HepG2 (cell line): ENCODE data around the gene CEP55. TPM values are rescaled to one million over a fixed set of nuclear protein-coding genes. Genes with fewer than 3 reads are reported as not detected.
"Not testable (repeated sequence)": the region's sequence is repeated elsewhere in the genome, so short reads cannot be mapped to it uniquely, and the experiment has no call there.

Source experiments
- ATAC-seq: fragments of 200-7000 bp; cut with Tn5 transposase; 3 replicates; pipeline ENCODE4 v1.9.1; 2020; ENCODE audit warnings: mild to moderate bottlenecking, moderate library complexity
- BruUV-seq: library from RNA; stranded (reverse); fragments of 400-500 nt; replicated peaks from 2 replicates; lab custom pipeline; 2021; lab: Mats Ljungman, UMichigan
- CTCF ChIA-PET: fragments of 300-600 bp; formaldehyde crosslinking; extraction: SDS; loops from one replicate; lab custom pipeline; 2021; ENCODE audit warnings: low total read pairs, inconsistent platforms, low intra/inter-chr PET ratio; lab: Yijun Ruan, JAX
- POLR2A ChIA-PET: fragments of 350-600 bp; sonication (Branson Sonifier 250); formaldehyde crosslinking; loops from one replicate; lab custom pipeline; 2020; ENCODE audit warnings: antibody characterized with exemption, inconsistent platforms; lab: Yijun Ruan, JAX
- DNase-seq: peaks from one replicate; pipeline ENCODE4 v3.0.0-alpha.2; 2015; ENCODE audit warnings: low spot score
- FAIRE-seq: peaks from 3 replicates; lab custom pipeline; 2011; peaks lifted over from hg19 to GRCh38; lab: Jason Lieb, UNC
- H2AFZ ChIP-seq: one replicate; pipeline ENCODE4 v1.6.1; 2011; ENCODE audit warnings: low read length, inconsistent platforms
- H3K27ac ChIP-seq: fragments of 300-600 bp; 3 replicates; pipeline ENCODE4 v1.8.0; 2011; ENCODE audit warnings: mixed run types, mild to moderate bottlenecking, mixed read lengths, low read length, inconsistent platforms; ENCODE audit not compliant: insufficient read depth; ENCODE audit errors: extremely low read length
- H3K27me3 ChIP-seq, 2 experiments: fragments of 200-600 bp in 1 of 2; 2 replicates in 1 of 2; 3 replicates in 1 of 2; pipeline versions ENCODE4 v1.6.0 to v1.8.0; 2011; ENCODE audit warnings: low read length in 2 of 2, mild to moderate bottlenecking in 2 of 2, moderate library complexity in 2 of 2, inconsistent platforms in 1 of 2; ENCODE audit not compliant: insufficient read depth in 2 of 2, control insufficient read depth in 1 of 2
- H3K36me3 ChIP-seq, 2 experiments: fragments of 200-600 bp in 1 of 2; replicated peaks in 1 of 2; 2 replicates in 1 of 2; 3 replicates in 1 of 2; pipeline versions ENCODE4 v1.5.1 to v1.8.0; 2011; ENCODE audit warnings: low read length in 2 of 2, inconsistent platforms in 1 of 2; ENCODE audit not compliant: insufficient read depth in 2 of 2, control insufficient read depth in 1 of 2
- H3K4me1 ChIP-seq: 2 replicates; pipeline ENCODE4 v1.5.1; 2012; ENCODE audit warnings: low read length, inconsistent platforms; ENCODE audit not compliant: insufficient read depth
- H3K4me2 ChIP-seq: 2 replicates; pipeline ENCODE4 v1.6.0; 2011; ENCODE audit warnings: low read depth, low read length, inconsistent platforms
- H3K4me3 ChIP-seq, 3 experiments: fragments of 200-600 bp in 1 of 3; sonication (generic), shearing (Covaris generic) in 1 of 3; replicated peaks in 1 of 3; 2 replicates each; pipeline ENCODE4 v1.5.1; 2011 to 2016; ENCODE audit warnings: low read length in 3 of 3, inconsistent platforms in 2 of 3, low read depth in 2 of 3, mild to moderate bottlenecking in 2 of 3, control low read depth in 1 of 3, mixed read lengths in 1 of 3; ENCODE audit not compliant: insufficient read depth in 1 of 3
- H3K79me2 ChIP-seq: one replicate; pipeline ENCODE4 v1.6.1; 2011; ENCODE audit warnings: low read length, inconsistent platforms; ENCODE audit not compliant: insufficient read depth
- H3K9ac ChIP-seq: 2 replicates; pipeline ENCODE4 v1.6.0; 2011; ENCODE audit warnings: mild to moderate bottlenecking, low read depth, low read length, inconsistent platforms; ENCODE audit not compliant: insufficient read depth
- H3K9me3 ChIP-seq: 2 replicates; pipeline ENCODE4 v1.5.1; 2012; ENCODE audit warnings: mild to moderate bottlenecking, low read length
- H4K20me1 ChIP-seq: 2 replicates; pipeline ENCODE4 v1.6.0; 2011; ENCODE audit warnings: inconsistent platforms, mild to moderate bottlenecking, low read length, moderate library complexity; ENCODE audit not compliant: insufficient read depth
- ETS1 ChIP-seq: sonication (generic); formaldehyde crosslinking; IDR thresholded peaks from 2 replicates; pipeline ENCODE4 v1.4.0; 2020; ENCODE audit warnings: missing genetic modification reagents
- EZH2 ChIP-seq: conservative IDR thresholded peaks from 2 replicates; pipeline ENCODE4 v1.6.1; 2012; ENCODE audit warnings: mild to moderate bottlenecking, low read depth, low read length, moderate library complexity
- FIP1L1 ChIP-seq: fragments of 200-400 bp; formaldehyde crosslinking; IDR thresholded peaks from 2 replicates; pipeline ENCODE4 v1.6.1; 2018; ENCODE audit warnings: low read depth, mild to moderate bottlenecking, low read length, moderate library complexity, borderline replicate concordance; ENCODE audit not compliant: insufficient read depth
- FOXA3 ChIP-seq: IDR thresholded peaks from 2 replicates; pipeline ENCODE4 v1.6.1; 2016; ENCODE audit warnings: missing genetic modification reagents, missing compliant biosample characterization
- MTA1 ChIP-seq: sonication (generic); formaldehyde crosslinking; IDR thresholded peaks from 2 replicates; pipeline ENCODE4 v1.4.0; 2020; ENCODE audit warnings: missing genetic modification reagents, mild to moderate bottlenecking, borderline replicate concordance
- PAF1 ChIP-seq: IDR thresholded peaks from 2 replicates; pipeline ENCODE4 v1.6.1; 2016; ENCODE audit warnings: missing genetic modification reagents, missing compliant biosample characterization
- PHF8 ChIP-seq: sonication (generic); formaldehyde crosslinking; IDR thresholded peaks from 2 replicates; pipeline ENCODE4 v1.5.0; 2020; ENCODE audit warnings: missing genetic modification reagents
- PLSCR1 ChIP-seq: sonication (generic); formaldehyde crosslinking; IDR thresholded peaks from 2 replicates; pipeline ENCODE4 v1.5.0; 2020; ENCODE audit warnings: missing genetic modification reagents, mild to moderate bottlenecking, borderline replicate concordance
- RFXANK ChIP-seq: IDR thresholded peaks from 2 replicates; pipeline ENCODE4 v1.6.1; 2016
- YEATS2 ChIP-seq: sonication (generic); formaldehyde crosslinking; IDR thresholded peaks from 2 replicates; pipeline ENCODE4 v1.4.0; 2020; ENCODE audit warnings: missing genetic modification reagents, borderline replicate concordance
- ZNF143 ChIP-seq: sonication (generic); formaldehyde crosslinking; IDR thresholded peaks from 2 replicates; pipeline ENCODE4 v1.4.0; 2020; ENCODE audit warnings: missing genetic modification reagents
- ZNF292 ChIP-seq: sonication (generic); formaldehyde crosslinking; IDR thresholded peaks from 2 replicates; pipeline ENCODE4 v1.8.1; 2022; ENCODE audit warnings: mild to moderate bottlenecking, low read depth, missing genetic modification reagents, borderline replicate concordance
- ZNF354B ChIP-seq: sonication (generic); formaldehyde crosslinking; IDR thresholded peaks from 2 replicates; pipeline ENCODE4 v1.8.0; 2022; ENCODE audit warnings: mild to moderate bottlenecking, missing genetic modification reagents
- ZNF775 ChIP-seq: sonication (generic); formaldehyde crosslinking; IDR thresholded peaks from 2 replicates; pipeline ENCODE4 v1.4.0; 2020; ENCODE audit warnings: missing genetic modification reagents, mild to moderate bottlenecking, moderate library complexity, borderline replicate concordance
- WGBS: methylation state at CpG from one replicate; pipeline ENCODE4 v1.1.6; 2017; ENCODE audit warnings: low lambda C conversion rate; 5-methylcytosine and 5-hydroxymethylcytosine counted together
- in situ Hi-C: cut with HindIII; loops from 2 replicates; pipeline ENCODE4 v1.10.0; 2017; ENCODE audit warnings: low pct_unique_long_range_greater_than_20kb; ENCODE audit not compliant: extremely low pct_ligation_motif_present
- intact Hi-C: fragments of 100-400 bp; cut with micrococcal nuclease; formaldehyde crosslinking; loops from one replicate; pipeline ENCODE4 v1.10.0; 2022; ENCODE audit not compliant: unreplicated experiment
- polyA plus RNA-seq, 8 experiments: library from polyadenylated mRNA; depleted of rRNA in 3 of 8; stranded (reverse) in 7 of 8; unstranded in 1 of 8; fragments of >200 nt; fragmentation: Illumina TruSeq in 4 of 8; extraction: Trizol in 4 of 8; gene quantifications; 2 replicates each; pipeline versions ENCODE4 v1.2.1 to v1.2.3, GENCODE V29; 2011 to 2016; ENCODE audit warnings: low read depth in 4 of 8, missing spikeins in 1 of 8, mixed read lengths in 1 of 8; ENCODE audit not compliant: insufficient read depth in 1 of 8
- total RNA-seq, 5 experiments: library from RNA; depleted of rRNA; stranded (reverse); fragments of >200 nt; fragmentation: Illumina TruSeq; extraction: Trizol; gene quantifications; 2 replicates each; pipeline ENCODE4 v1.2.3, GENCODE V29; 2016; ENCODE audit warnings: low read depth in 1 of 5

CEP55 gene
- total and polyA plus RNA-seq, 2 of the 13 experiments (the other 11 are each of a cell fraction or from before 2014, with no cell fraction given), result 6.5 to 17.1 TPM

GRCh38 chr10:93518531-93518930 is 22.1 kb downstream of the CEP55 start (continued):
- TF ChIP-seq PHF8 (CRISPR knock-in tag), result no peak
- no peak for TF ChIP-seq RFXANK (CRISPR knock-in tag)
- TF ChIP-seq PLSCR1 (CRISPR knock-in tag), result no peak

- no peak for ATAC-seq
- Histone ChIP-seq H3K9me3 (no peaks in the 10 kb centered on the region), H3K4me3 (no peak overlapping the region), H4K20me1 (no peaks in the 10 kb centered on the region), H3K36me3 (no peaks in the 10 kb centered on the region), H3K27ac (no peak overlapping the region), H3K79me2 (no peaks in the 10 kb centered on the region), H3K9ac (no peak overlapping the region), H2AFZ (no peak overlapping the region), H3K4me1 (peaks cover 11% of the 10 kb centered on the region), H3K27me3 (no peaks in the 10 kb centered on the region), H3K4me2 (no peak overlapping the region)
- in situ Hi-C loops, result no loop called here
- TF ChIP-seq EZH2 (no peak), ETS1 (no peak), FOXA3 (no peak), ZNF354B (CRISPR knock-in tag) (no peak), ZNF143 (CRISPR knock-in tag) (no peak), ZNF292 (CRISPR knock-in tag) (no peak), MTA1 (CRISPR knock-in tag) (no peak), PAF1 (CRISPR knock-in tag) (no peak), YEATS2 (no peak), FIP1L1 (no peak), ZNF775 (no peak)
- intact Hi-C loops, result no loop called here
- FAIRE-seq, result no peak
- DNase-seq, result no peak
- ChIA-PET POLR2A (no interaction called here), CTCF (no interaction called here)
- BruUV-seq, result no TSS peak
- 80% methylated on average over 1 of the region's 5 CpGs for whole genome bisulfite sequencing
Measured at GRCh38 chr10:93535293-93535692, 38.9 kb downstream of the CEP55 start.

GRCh38 chr10:93540871-93541270 is 44.5 kb downstream of the CEP55 start:
- WGBS, result 42% methylated on average over 4 of the region's 4 CpGs
- CTCF ChIA-PET, result not testable (repeated sequence)

More at GRCh38 chr10:93540871-93541270, 44.5 kb downstream of the CEP55 start:
- ATAC-seq, H3K4me3 ChIP-seq, H4K20me1 ChIP-seq, H3K9me3 ChIP-seq, in situ Hi-C loops, H3K27ac ChIP-seq, BruUV-seq, FAIRE-seq, H3K4me2 ChIP-seq, DNase-seq, H3K79me2 ChIP-seq, POLR2A ChIA-PET, H2AFZ ChIP-seq, H3K27me3 ChIP-seq, H3K36me3 ChIP-seq, H3K9ac ChIP-seq: not testable (repeated sequence)
- intact Hi-C loops, result loop anchor here (10.0 kb wide), 1 partner anchor 54 kb away; no protein-coding TSS in a partner anchor
- peaks cover 16% of the 10 kb centered on the region for H3K4me1 ChIP-seq
